Calu3 (cell line): ENCODE results near the gene NCKAP5. TPM values are rescaled to one million over a fixed set of nuclear protein-coding genes. Genes with fewer than 3 reads are reported as not detected.

Experiments used
- BruUV-seq: library from RNA; stranded (reverse); fragments of 400-500 nt; replicated peaks from 2 replicates; lab custom pipeline; 2021; lab: Mats Ljungman, UMichigan
- CTCF ChIA-PET: fragments of 300-600 bp; sonication (Branson Sonifier 250); formaldehyde crosslinking; loops from one replicate; lab custom pipeline; 2022; ENCODE audit warnings: antibody characterized with exemption; lab: Charles Lee
- DNase-seq: peaks from one replicate; pipeline ENCODE4 v3.0.0; 2022
- H3K27ac Mint-ChIP-seq: one replicate; pipeline ENCODE4 v1.8.0; 2022; ENCODE audit warnings: mixed read lengths; ENCODE audit not compliant: unreplicated experiment
- H3K27me3 Mint-ChIP-seq: one replicate; pipeline ENCODE4 v1.8.0; 2022; ENCODE audit warnings: mixed read lengths; ENCODE audit not compliant: unreplicated experiment
- H3K36me3 Mint-ChIP-seq: one replicate; pipeline ENCODE4 v1.8.0; 2022; ENCODE audit warnings: mild to moderate bottlenecking, moderate library complexity, mixed read lengths; ENCODE audit not compliant: insufficient read depth, unreplicated experiment
- H3K4me1 Mint-ChIP-seq: one replicate; pipeline ENCODE4 v1.8.0; 2022; ENCODE audit warnings: mild to moderate bottlenecking, low read depth, mixed read lengths; ENCODE audit not compliant: unreplicated experiment
- H3K4me3 Mint-ChIP-seq: one replicate; pipeline ENCODE4 v1.8.0; 2022; ENCODE audit warnings: mild to moderate bottlenecking, low read depth, moderate library complexity, mixed read lengths; ENCODE audit not compliant: unreplicated experiment
- H3K9me3 Mint-ChIP-seq: one replicate; pipeline ENCODE4 v1.8.0; 2022; ENCODE audit warnings: low read depth, mixed read lengths; ENCODE audit not compliant: unreplicated experiment
- CTCF ChIP-seq: fragments of 200-600 bp; IDR thresholded peaks from one replicate; pipeline ENCODE4 v1.8.0; 2022; ENCODE audit warnings: antibody characterized with exemption; ENCODE audit not compliant: unreplicated experiment
- intact Hi-C: fragments of 100-400 bp; cut with micrococcal nuclease; formaldehyde crosslinking; loops from one replicate; pipeline ENCODE4 v1.10.0; 2022; ENCODE audit not compliant: unreplicated experiment
- total RNA-seq: library from RNA; stranded (reverse); gene quantifications from 2 replicates; pipeline ENCODE4 v1.2.3, GENCODE V29; 2022

The NCKAP5 gene
- total RNA-seq, 1 experiment from 2014 or later, result 2.2 TPM

- H3K27me3 Mint-ChIP-seq, result no peaks in the 10 kb centered on the region
- H3K27ac Mint-ChIP-seq, result no peak overlapping the region
- H3K4me3 Mint-ChIP-seq, result no peak overlapping the region
- CTCF ChIA-PET, result no interaction called here
- no peaks in the 10 kb centered on the region for H3K4me1 Mint-ChIP-seq
- no peak for TF ChIP-seq CTCF
- BruUV-seq, result no TSS peak
- no peaks in the 10 kb centered on the region for H3K36me3 Mint-ChIP-seq
- intact Hi-C loops, result no loop called here
- no peak for DNase-seq
- H3K9me3 Mint-ChIP-seq, result no peaks in the 10 kb centered on the region
These were observed 792.0 kb downstream of the NCKAP5 start for GRCh38 chr2:132776287-132776686.

- H3K4me1 Mint-ChIP-seq, result no peaks in the 10 kb centered on the region
- H3K9me3 Mint-ChIP-seq, result no peaks in the 10 kb centered on the region
- no peaks in the 10 kb centered on the region for H3K27me3 Mint-ChIP-seq
- no peak for TF ChIP-seq CTCF
- CTCF ChIA-PET, result interaction anchor here (0.5 kb wide), 1 partner anchor 9 kb away, joined by 3 read pairs; no protein-coding TSS in a partner anchor
- no peak overlapping the region for H3K27ac Mint-ChIP-seq
- DNase-seq, result no peak
- H3K4me3 Mint-ChIP-seq, result no peak overlapping the region
- no peaks in the 10 kb centered on the region for H3K36me3 Mint-ChIP-seq
- intact Hi-C loops, result no loop called here
- no TSS peak for BruUV-seq
These were observed 794.1 kb downstream of the NCKAP5 start for GRCh38 chr2:132774189-132774588.

- TF ChIP-seq CTCF, result no peak
- Mint-ChIP-seq H3K4me1 (no peaks in the 10 kb centered on the region), H3K4me3 (no peak overlapping the region), H3K27me3 (no peaks in the 10 kb centered on the region), H3K36me3 (no peaks in the 10 kb centered on the region), H3K9me3 (no peaks in the 10 kb centered on the region), H3K27ac (no peak overlapping the region)
- intact Hi-C loops, result no loop called here
- BruUV-seq, result no TSS peak
- CTCF ChIA-PET, result no interaction called here
- DNase-seq, result no peak
These were observed 794.9 kb downstream of the NCKAP5 start for GRCh38 chr2:132773331-132773730.

GRCh38 chr2:132772340-132772739 is 795.9 kb downstream of the NCKAP5 start:
- H3K9me3 Mint-ChIP-seq, result no peaks in the 10 kb centered on the region
- TF ChIP-seq CTCF, result no peak
- no peak overlapping the region for H3K4me3 Mint-ChIP-seq
- H3K27ac Mint-ChIP-seq, result no peak overlapping the region
- BruUV-seq, result no TSS peak
- H3K36me3 Mint-ChIP-seq, result no peaks in the 10 kb centered on the region
- no peaks in the 10 kb centered on the region for H3K4me1 Mint-ChIP-seq
- DNase-seq, result no peak
- CTCF ChIA-PET, result interaction anchor here (1.1 kb wide), 1 partner anchor 10 kb away, joined by 6 read pairs; no protein-coding TSS in a partner anchor
- H3K27me3 Mint-ChIP-seq, result no peaks in the 10 kb centered on the region
- intact Hi-C loops, result no loop called here
